PFSK-1 (cell line): ENCODE results near the gene MTX1.

Source experiments
- FOXP2 ChIP-seq: optimal IDR thresholded peaks from 2 replicates; pipeline ENCODE3; 2011; ENCODE audit warnings: borderline replicate concordance, control low read depth, inconsistent platforms; ENCODE audit not compliant: insufficient read depth; ENCODE audit errors: extremely low read length, extremely low read depth
- POLR2AphosphoS5 ChIP-seq: IDR thresholded peaks from 2 replicates; pipeline ENCODE4 v1.6.1; 2012; ENCODE audit warnings: low read depth, mild to moderate bottlenecking, control low read depth, low read length, moderate library complexity
- SIN3A ChIP-seq: IDR thresholded peaks from 2 replicates; pipeline ENCODE4 v1.6.1; 2012; ENCODE audit warnings: mild to moderate bottlenecking, low read length, moderate library complexity, borderline replicate concordance; ENCODE audit not compliant: insufficient read depth
- TAF1 ChIP-seq: IDR thresholded peaks from 2 replicates; pipeline ENCODE4 v1.6.1; 2012; ENCODE audit warnings: low read length, control low read depth, borderline replicate concordance; ENCODE audit not compliant: insufficient read depth
- TF ChIP-seq, protein P1 (sequence below), 2 experiments: IDR thresholded peaks; 2 replicates each; pipeline versions ENCODE4 v1.6.1 to v1.8.0; 2011 to 2012; ENCODE audit warnings: low read depth in 2 of 2, low read length in 2 of 2, control low read depth in 1 of 2, inconsistent platforms in 1 of 2, mild to moderate bottlenecking in 1 of 2, moderate library complexity in 1 of 2; ENCODE audit not compliant: insufficient read depth in 1 of 2

Gene MTX1

DNA sequence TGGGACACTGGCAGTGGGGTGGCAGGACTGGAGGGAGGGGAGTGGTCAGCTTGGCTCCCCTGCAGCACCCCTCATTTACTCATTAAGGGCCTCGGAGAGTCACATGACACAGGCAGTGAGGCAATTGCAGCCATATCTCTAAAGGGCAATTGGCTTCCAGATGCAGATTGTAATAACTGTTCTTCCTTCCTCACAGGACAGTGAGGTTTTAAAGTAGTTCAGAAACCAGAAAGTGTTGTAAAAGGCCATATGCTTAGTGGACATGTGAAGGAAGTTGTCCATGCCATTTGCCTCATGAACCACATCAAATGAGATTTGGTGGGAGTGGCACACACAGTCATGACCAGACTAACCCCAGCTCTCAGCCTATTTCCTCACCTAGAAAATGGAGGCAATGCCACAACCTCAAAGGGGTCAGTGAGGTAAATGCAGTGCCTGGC lies 11.1 kb downstream of the MTX1 start:
- TF ChIP-seq SIN3A (no peak), TAF1 (no peak), POLR2AphosphoS5 (no peak), FOXP2 (no peak)
- TF ChIP-seq, protein P1, sequence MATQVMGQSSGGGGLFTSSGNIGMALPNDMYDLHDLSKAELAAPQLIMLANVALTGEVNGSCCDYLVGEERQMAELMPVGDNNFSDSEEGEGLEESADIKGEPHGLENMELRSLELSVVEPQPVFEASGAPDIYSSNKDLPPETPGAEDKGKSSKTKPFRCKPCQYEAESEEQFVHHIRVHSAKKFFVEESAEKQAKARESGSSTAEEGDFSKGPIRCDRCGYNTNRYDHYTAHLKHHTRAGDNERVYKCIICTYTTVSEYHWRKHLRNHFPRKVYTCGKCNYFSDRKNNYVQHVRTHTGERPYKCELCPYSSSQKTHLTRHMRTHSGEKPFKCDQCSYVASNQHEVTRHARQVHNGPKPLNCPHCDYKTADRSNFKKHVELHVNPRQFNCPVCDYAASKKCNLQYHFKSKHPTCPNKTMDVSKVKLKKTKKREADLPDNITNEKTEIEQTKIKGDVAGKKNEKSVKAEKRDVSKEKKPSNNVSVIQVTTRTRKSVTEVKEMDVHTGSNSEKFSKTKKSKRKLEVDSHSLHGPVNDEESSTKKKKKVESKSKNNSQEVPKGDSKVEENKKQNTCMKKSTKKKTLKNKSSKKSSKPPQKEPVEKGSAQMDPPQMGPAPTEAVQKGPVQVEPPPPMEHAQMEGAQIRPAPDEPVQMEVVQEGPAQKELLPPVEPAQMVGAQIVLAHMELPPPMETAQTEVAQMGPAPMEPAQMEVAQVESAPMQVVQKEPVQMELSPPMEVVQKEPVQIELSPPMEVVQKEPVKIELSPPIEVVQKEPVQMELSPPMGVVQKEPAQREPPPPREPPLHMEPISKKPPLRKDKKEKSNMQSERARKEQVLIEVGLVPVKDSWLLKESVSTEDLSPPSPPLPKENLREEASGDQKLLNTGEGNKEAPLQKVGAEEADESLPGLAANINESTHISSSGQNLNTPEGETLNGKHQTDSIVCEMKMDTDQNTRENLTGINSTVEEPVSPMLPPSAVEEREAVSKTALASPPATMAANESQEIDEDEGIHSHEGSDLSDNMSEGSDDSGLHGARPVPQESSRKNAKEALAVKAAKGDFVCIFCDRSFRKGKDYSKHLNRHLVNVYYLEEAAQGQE (IDR thresholded peaks at IDR 0.05; ENCODE audit: insufficient read depth in 1 of 2, low read depth in 2 of 2, low read length in 2 of 2), result no peak

DNA sequence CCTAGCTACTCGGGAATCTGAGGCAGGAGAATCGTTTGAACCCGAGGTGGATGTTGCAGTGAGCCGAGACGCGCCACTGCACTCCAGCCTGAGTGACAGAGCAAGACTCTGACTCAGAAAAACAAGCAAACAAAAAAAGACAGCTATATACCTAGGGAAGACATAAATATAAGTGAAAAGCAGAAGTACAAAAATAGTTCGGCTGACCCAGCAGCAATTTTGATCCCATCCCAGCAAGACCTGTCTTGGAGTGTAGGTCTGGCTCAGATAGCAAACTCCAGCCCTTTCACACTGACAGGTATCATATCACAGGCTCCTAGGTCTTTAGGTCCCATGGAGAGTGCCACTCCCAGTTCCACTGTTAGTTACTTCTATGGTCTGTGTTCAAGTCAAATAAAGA lies 14.6 kb downstream of the MTX1 start:
- TF ChIP-seq, protein P1 (IDR thresholded peaks at IDR 0.05; ENCODE audit: insufficient read depth in 1 of 2, low read depth in 2 of 2, low read length in 2 of 2), result no peak
- TF ChIP-seq POLR2AphosphoS5, result no peak
- no peak for TF ChIP-seq TAF1
- no peak for TF ChIP-seq FOXP2
- TF ChIP-seq SIN3A, result no peak

DNA sequence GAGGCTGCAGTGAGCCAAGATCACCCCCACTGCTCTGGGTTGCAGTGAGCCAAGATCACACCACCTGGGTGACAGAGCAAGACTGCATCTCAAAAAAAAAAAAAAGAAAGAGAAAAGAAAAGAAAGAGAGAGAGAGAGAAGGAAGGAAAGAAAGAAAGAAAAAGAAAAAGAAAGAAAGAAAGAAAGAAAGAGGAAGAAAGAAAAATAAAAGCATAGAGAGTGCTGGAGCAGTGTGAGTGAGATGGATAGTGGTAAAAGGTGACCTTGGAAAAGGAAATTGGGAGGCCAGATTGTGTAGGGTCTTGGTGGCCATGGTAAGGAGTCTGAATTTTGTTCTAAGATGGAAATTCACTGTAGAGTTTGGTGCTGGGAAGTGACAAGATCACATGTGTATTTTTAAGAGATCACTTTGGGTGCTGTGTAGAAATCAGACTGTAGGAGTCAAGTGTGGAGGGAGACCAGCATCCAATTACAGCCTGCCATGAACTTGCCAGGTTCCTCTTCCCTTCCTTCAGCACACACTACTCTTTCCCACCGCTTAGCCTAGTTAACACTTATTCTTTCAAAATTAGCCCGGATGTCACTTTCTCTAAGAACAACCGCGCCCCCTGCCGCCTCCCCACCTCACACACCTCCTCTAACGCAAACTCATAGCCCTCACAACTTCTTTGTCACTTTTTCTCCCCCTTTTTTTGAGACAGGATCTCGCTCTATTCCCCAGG lies 17.9 kb downstream of the MTX1 start:
- peak; percentile 65; the same call in 1 of the 2 replicates for TF ChIP-seq POLR2AphosphoS5
- no peak for TF ChIP-seq TAF1

DNA sequence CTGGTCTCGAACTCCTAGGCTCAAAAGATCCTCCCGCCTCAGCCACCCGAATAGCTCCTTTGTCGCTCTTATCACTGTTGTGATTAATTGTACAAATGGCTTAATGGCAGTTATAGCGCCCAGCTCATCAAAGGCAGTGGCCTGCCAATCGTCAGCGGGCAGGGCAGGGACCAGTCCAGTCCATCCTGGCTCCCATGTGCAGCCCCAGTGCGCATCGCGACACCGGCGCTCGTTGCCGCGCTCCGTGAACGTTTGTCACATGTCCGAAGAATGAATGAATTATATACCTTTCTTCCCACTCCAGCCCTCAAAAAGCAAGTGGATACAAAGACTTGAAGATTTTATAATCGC lies 18.4 kb downstream of the MTX1 start:
- TF ChIP-seq, protein P1 (IDR thresholded peaks at IDR 0.05; ENCODE audit: insufficient read depth in 1 of 2, low read depth in 2 of 2, low read length in 2 of 2), result no peak
- TF ChIP-seq FOXP2, result no peak
- no peak for TF ChIP-seq POLR2AphosphoS5
- no peak for TF ChIP-seq TAF1
- no peak for TF ChIP-seq SIN3A

DNA sequence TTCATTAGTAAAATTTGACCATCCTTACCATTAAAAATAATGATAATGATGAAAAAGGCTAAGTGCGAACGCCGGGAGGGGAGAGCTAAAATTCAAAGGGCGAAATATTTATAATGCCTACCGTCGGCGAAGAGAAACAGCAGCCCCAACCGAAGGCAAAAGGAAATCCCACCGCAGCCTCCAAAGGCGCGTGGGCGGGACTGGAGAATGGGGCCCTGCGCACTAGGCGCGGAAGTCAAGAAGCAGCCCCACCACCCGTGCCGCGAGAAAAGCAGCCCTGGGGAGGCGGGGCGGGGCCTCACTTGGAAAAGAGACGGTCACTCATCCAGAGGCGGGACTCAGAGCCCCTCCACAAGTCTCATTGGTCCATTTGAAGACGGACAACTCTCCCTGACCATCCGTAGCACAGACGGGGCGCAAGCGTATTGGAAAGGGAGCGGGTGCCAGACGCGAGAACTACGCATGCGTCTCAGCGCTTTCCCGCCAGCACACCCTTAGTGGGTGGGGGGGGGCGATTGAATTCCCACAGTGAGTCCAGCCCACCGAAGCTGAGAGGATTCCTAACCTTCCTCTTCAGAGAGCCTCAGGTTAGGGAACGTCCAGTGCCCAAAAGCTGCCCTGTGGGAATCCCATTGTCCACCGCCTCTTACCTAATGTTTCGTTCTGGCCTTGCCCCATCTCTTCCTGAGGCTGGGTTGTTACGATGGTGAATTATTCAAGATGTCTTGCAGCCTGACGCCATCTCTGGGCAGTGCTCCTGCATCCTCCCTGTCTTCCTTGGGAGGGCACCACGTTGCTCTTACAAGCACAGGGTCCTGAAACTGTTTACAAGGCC lies 19.0 kb downstream of the MTX1 start:
- TF ChIP-seq FOXP2 (peak; percentile 41), SIN3A (peak; percentile 47; the same call in 1 of the 2 replicates), TAF1 (peak; percentile 91), POLR2AphosphoS5 (peak; percentile 87)
- TF ChIP-seq, protein P1 (IDR thresholded peaks at IDR 0.05; ENCODE audit: insufficient read depth in 1 of 2, low read depth in 2 of 2, low read length in 2 of 2), result peak in 1 of 2 experiments; percentile 29; a peak in 1 of 4 replicates
